ENCODE data around the gene COL27A1.

The COL27A1 gene

GRCh38 chr9:114348261-114348905 lies 193.0 kb downstream of the COL27A1 start:
- Histone ChIP-seq H3K27me3 (ENCODE audit: control insufficient read depth in 5 of 5, insufficient read depth in 4 of 5, low read length in 5 of 5) (no peaks in the 10 kb centered on the region), H3K4me3 (ENCODE audit: low read depth in 1 of 5, low read length in 5 of 5) (no peak overlapping the region), H3K36me3 (ENCODE audit: control insufficient read depth in 5 of 5, insufficient read depth in 5 of 5, low read length in 5 of 5) (peaks cover 13 to 94% (median 83%) of the 10 kb centered on the region in 5 donors), H3K4me1 (ENCODE audit: control insufficient read depth in 5 of 5, insufficient read depth in 5 of 5, low read length in 5 of 5) (peaks cover 0 to 18% (median 8%) of the 10 kb centered on the region in 5 donors), H3K9me3 (ENCODE audit: control insufficient read depth in 5 of 5, low read length in 5 of 5) (no peaks in the 10 kb centered on the region), H3K9ac (ENCODE audit: low read length in 5 of 5) (no peak overlapping the region), H3K27ac (ENCODE audit: low read depth, low read length) (peak overlapping the region; percentile 41)

- Histone ChIP-seq H3K27ac (ENCODE audit: low read depth, low read length) (peak overlapping the region; percentile 46), H3K9ac (ENCODE audit: low read length in 5 of 5) (no peak overlapping the region), H3K36me3 (ENCODE audit: control insufficient read depth in 5 of 5, insufficient read depth in 5 of 5, low read length in 5 of 5) (peaks cover 14 to 94% (median 83%) of the 10 kb centered on the region in 5 donors)
Observed at GRCh38 chr9:114348906-114349482, 193.7 kb downstream of the COL27A1 start.

GRCh38 chr9:114349713-114350480 lies 194.6 kb downstream of the COL27A1 start:
- H3K36me3 ChIP-seq (ENCODE audit: control insufficient read depth in 5 of 5, insufficient read depth in 5 of 5, low read length in 5 of 5), result peaks cover 10 to 91% (median 77%) of the 10 kb centered on the region in 5 donors
- no peak overlapping the region for H3K4me3 ChIP-seq (ENCODE audit: low read depth in 1 of 5, low read length in 5 of 5)
- H3K4me1 ChIP-seq (ENCODE audit: control insufficient read depth in 5 of 5, insufficient read depth in 5 of 5, low read length in 5 of 5), result peaks cover 0 to 18% (median 8%) of the 10 kb centered on the region in 5 donors
- H3K9me3 ChIP-seq (ENCODE audit: control insufficient read depth in 5 of 5, low read length in 5 of 5), result no peaks in the 10 kb centered on the region
- no peaks in the 10 kb centered on the region for H3K27me3 ChIP-seq (ENCODE audit: control insufficient read depth in 5 of 5, insufficient read depth in 4 of 5, low read length in 5 of 5)
- H3K9ac ChIP-seq (ENCODE audit: low read length in 5 of 5), result no peak overlapping the region
- H3K27ac ChIP-seq (ENCODE audit: low read depth, low read length), result peak overlapping the region; percentile 46

More at GRCh38 chr9:114348906-114349482, 193.7 kb downstream of the COL27A1 start:
- H3K4me1 ChIP-seq (ENCODE audit: control insufficient read depth in 5 of 5, insufficient read depth in 5 of 5, low read length in 5 of 5), result peaks cover 0 to 18% (median 8%) of the 10 kb centered on the region in 5 donors
- H3K27me3 ChIP-seq (ENCODE audit: control insufficient read depth in 5 of 5, insufficient read depth in 4 of 5, low read length in 5 of 5), result no peaks in the 10 kb centered on the region
- no peak overlapping the region for H3K4me3 ChIP-seq (ENCODE audit: low read depth in 1 of 5, low read length in 5 of 5)
- no peaks in the 10 kb centered on the region for H3K9me3 ChIP-seq (ENCODE audit: control insufficient read depth in 5 of 5, low read length in 5 of 5)

GRCh38 chr9:114350636-114351401 lies 195.5 kb downstream of the COL27A1 start:
- Histone ChIP-seq H3K4me1 (ENCODE audit: control insufficient read depth in 5 of 5, insufficient read depth in 5 of 5, low read length in 5 of 5) (peaks cover 0 to 18% (median 8%) of the 10 kb centered on the region in 5 donors), H3K27ac (ENCODE audit: low read depth, low read length) (no peak overlapping the region), H3K9ac (ENCODE audit: low read length in 5 of 5) (no peak overlapping the region), H3K36me3 (ENCODE audit: control insufficient read depth in 5 of 5, insufficient read depth in 5 of 5, low read length in 5 of 5) (peaks cover 10 to 91% (median 76%) of the 10 kb centered on the region in 5 donors), H3K9me3 (ENCODE audit: control insufficient read depth in 5 of 5, low read length in 5 of 5) (no peaks in the 10 kb centered on the region), H3K4me3 (ENCODE audit: low read depth in 1 of 5, low read length in 5 of 5) (no peak overlapping the region), H3K27me3 (ENCODE audit: control insufficient read depth in 5 of 5, insufficient read depth in 4 of 5, low read length in 5 of 5) (no peaks in the 10 kb centered on the region)

- no peaks in the 10 kb centered on the region for H3K9me3 ChIP-seq (ENCODE audit: control insufficient read depth in 5 of 5, low read length in 5 of 5)
- H3K36me3 ChIP-seq (ENCODE audit: control insufficient read depth in 5 of 5, insufficient read depth in 5 of 5, low read length in 5 of 5), result peaks cover 6 to 91% (median 76%) of the 10 kb centered on the region in 5 donors
- H3K27me3 ChIP-seq (ENCODE audit: control insufficient read depth in 5 of 5, insufficient read depth in 4 of 5, low read length in 5 of 5), result no peaks in the 10 kb centered on the region
- H3K27ac ChIP-seq (ENCODE audit: low read depth, low read length), result no peak overlapping the region
- H3K4me1 ChIP-seq (ENCODE audit: control insufficient read depth in 5 of 5, insufficient read depth in 5 of 5, low read length in 5 of 5), result peaks cover 0 to 20% (median 13%) of the 10 kb centered on the region in 5 donors
- no peak overlapping the region for H3K9ac ChIP-seq (ENCODE audit: low read length in 5 of 5)
- H3K4me3 ChIP-seq (ENCODE audit: low read depth in 1 of 5, low read length in 5 of 5), result no peak overlapping the region
Observed at GRCh38 chr9:114351932-114352331, 196.6 kb downstream of the COL27A1 start.

GRCh38 chr9:114355821-114356220 lies 200.5 kb downstream of the COL27A1 start:
- Histone ChIP-seq H3K27ac (ENCODE audit: low read depth, low read length) (no peak overlapping the region), H3K36me3 (ENCODE audit: control insufficient read depth in 5 of 5, insufficient read depth in 5 of 5, low read length in 5 of 5) (peaks cover 12 to 90% (median 75%) of the 10 kb centered on the region in 5 donors), H3K27me3 (ENCODE audit: control insufficient read depth in 5 of 5, insufficient read depth in 4 of 5, low read length in 5 of 5) (no peaks in the 10 kb centered on the region), H3K4me3 (ENCODE audit: low read depth in 1 of 5, low read length in 5 of 5) (no peak overlapping the region), H3K9ac (ENCODE audit: low read length in 5 of 5) (no peak overlapping the region), H3K9me3 (ENCODE audit: control insufficient read depth in 5 of 5, low read length in 5 of 5) (no peaks in the 10 kb centered on the region), H3K4me1 (ENCODE audit: control insufficient read depth in 5 of 5, insufficient read depth in 5 of 5, low read length in 5 of 5) (peaks cover 0 to 14% (median 9%) of the 10 kb centered on the region in 5 donors)

GRCh38 chr9:114356792-114357191 lies 201.5 kb downstream of the COL27A1 start:
- peaks cover 0 to 14% (median 9%) of the 10 kb centered on the region in 5 donors for H3K4me1 ChIP-seq (ENCODE audit: control insufficient read depth in 5 of 5, insufficient read depth in 5 of 5, low read length in 5 of 5)
- no peak overlapping the region for H3K4me3 ChIP-seq (ENCODE audit: low read depth in 1 of 5, low read length in 5 of 5)
- H3K36me3 ChIP-seq (ENCODE audit: control insufficient read depth in 5 of 5, insufficient read depth in 5 of 5, low read length in 5 of 5), result peaks cover 15 to 94% (median 79%) of the 10 kb centered on the region in 5 donors
- no peaks in the 10 kb centered on the region for H3K27me3 ChIP-seq (ENCODE audit: control insufficient read depth in 5 of 5, insufficient read depth in 4 of 5, low read length in 5 of 5)
- peak overlapping the region in 1 of 5 donors; percentile 2 for H3K9ac ChIP-seq (ENCODE audit: low read length in 5 of 5)
- H3K9me3 ChIP-seq (ENCODE audit: control insufficient read depth in 5 of 5, low read length in 5 of 5), result no peaks in the 10 kb centered on the region
- no peak overlapping the region for H3K27ac ChIP-seq (ENCODE audit: low read depth, low read length)

- H3K36me3 ChIP-seq (ENCODE audit: control insufficient read depth in 5 of 5, insufficient read depth in 5 of 5, low read length in 5 of 5), result peaks cover 15 to 94% (median 81%) of the 10 kb centered on the region in 5 donors
- peaks cover 0 to 14% (median 9%) of the 10 kb centered on the region in 5 donors for H3K4me1 ChIP-seq (ENCODE audit: control insufficient read depth in 5 of 5, insufficient read depth in 5 of 5, low read length in 5 of 5)
Observed at GRCh38 chr9:114357360-114357759, 202.0 kb downstream of the COL27A1 start.

GRCh38 chr9:114357911-114358328 lies 202.6 kb downstream of the COL27A1 start:
- peaks cover 0 to 14% (median 9%) of the 10 kb centered on the region in 5 donors for H3K4me1 ChIP-seq (ENCODE audit: control insufficient read depth in 5 of 5, insufficient read depth in 5 of 5, low read length in 5 of 5)
- no peaks in the 10 kb centered on the region for H3K9me3 ChIP-seq (ENCODE audit: control insufficient read depth in 5 of 5, low read length in 5 of 5)
- no peak overlapping the region for H3K27ac ChIP-seq (ENCODE audit: low read depth, low read length)
- H3K4me3 ChIP-seq (ENCODE audit: low read depth in 1 of 5, low read length in 5 of 5), result no peak overlapping the region
- peaks cover 17 to 95% (median 84%) of the 10 kb centered on the region in 5 donors for H3K36me3 ChIP-seq (ENCODE audit: control insufficient read depth in 5 of 5, insufficient read depth in 5 of 5, low read length in 5 of 5)
- H3K27me3 ChIP-seq (ENCODE audit: control insufficient read depth in 5 of 5, insufficient read depth in 4 of 5, low read length in 5 of 5), result no peaks in the 10 kb centered on the region
- peak overlapping the region in 1 of 5 donors; percentile 17 for H3K9ac ChIP-seq (ENCODE audit: low read length in 5 of 5)

More at GRCh38 chr9:114357360-114357759, 202.0 kb downstream of the COL27A1 start:
- Histone ChIP-seq H3K4me3 (ENCODE audit: low read depth in 1 of 5, low read length in 5 of 5) (no peak overlapping the region), H3K9ac (ENCODE audit: low read length in 5 of 5) (peak overlapping the region in 1 of 5 donors; percentile 2), H3K27ac (ENCODE audit: low read depth, low read length) (no peak overlapping the region), H3K27me3 (ENCODE audit: control insufficient read depth in 5 of 5, insufficient read depth in 4 of 5, low read length in 5 of 5) (no peaks in the 10 kb centered on the region), H3K9me3 (ENCODE audit: control insufficient read depth in 5 of 5, low read length in 5 of 5) (no peaks in the 10 kb centered on the region)
